Measurements from ENCODE around the gene PREP. TPM values are rescaled to one million over a fixed set of nuclear protein-coding genes. Genes with fewer than 3 reads are reported as not detected.

PREP gene
- polyA plus RNA-seq, 1 experiment, result 16.4 TPM

- no peak for DNase-seq (ENCODE audit: low read depth, low spot score)
- no peaks in the 10 kb centered on the region for H3K9me3 ChIP-seq (ENCODE audit: control insufficient read depth, insufficient read depth, low read length)
- no peaks in the 10 kb centered on the region for H3K27me3 ChIP-seq (ENCODE audit: control insufficient read depth, insufficient read depth, low read length)
- H3K4me3 ChIP-seq (ENCODE audit: low read depth, low read length), result no peak overlapping the region
- no peak for TF ChIP-seq CTCF (IDR thresholded peaks at IDR 0.05; ENCODE audit: low read depth, low read length)
- ChIA-PET CTCF (no interaction called here), POLR2A (no interaction called here)
- no peak overlapping the region for H3K27ac ChIP-seq (ENCODE audit: low read depth, low read length)
Observed at GRCh38 chr6:105278813-105279212, 124.1 kb downstream of the PREP start.

GRCh38 chr6:105278035-105278434 is 124.8 kb downstream of the PREP start:
- DNase-seq (ENCODE audit: low read depth, low spot score), result no peak
- Histone ChIP-seq H3K9me3 (ENCODE audit: control insufficient read depth, insufficient read depth, low read length) (no peaks in the 10 kb centered on the region), H3K4me3 (ENCODE audit: low read depth, low read length) (no peak overlapping the region), H3K27ac (ENCODE audit: low read depth, low read length) (no peak overlapping the region), H3K27me3 (ENCODE audit: control insufficient read depth, insufficient read depth, low read length) (no peaks in the 10 kb centered on the region)
- POLR2A ChIA-PET, result no interaction called here
- CTCF ChIA-PET, result no interaction called here
- no peak for TF ChIP-seq CTCF (IDR thresholded peaks at IDR 0.05; ENCODE audit: low read depth, low read length)

- no peaks in the 10 kb centered on the region for H3K27me3 ChIP-seq (ENCODE audit: control insufficient read depth, insufficient read depth, low read length)
- ChIA-PET POLR2A (no interaction called here), CTCF (interaction anchor here (1.0 kb wide), 1 partner anchor 9 kb away, joined by 4 read pairs; no protein-coding TSS in a partner anchor)
- TF ChIP-seq CTCF (IDR thresholded peaks at IDR 0.05; ENCODE audit: low read depth, low read length), result no peak
- no peak overlapping the region for H3K4me3 ChIP-seq (ENCODE audit: low read depth, low read length)
- H3K9me3 ChIP-seq (ENCODE audit: control insufficient read depth, insufficient read depth, low read length), result no peaks in the 10 kb centered on the region
- no peak overlapping the region for H3K27ac ChIP-seq (ENCODE audit: low read depth, low read length)
- no peak for DNase-seq (ENCODE audit: low read depth, low spot score)
Observed at GRCh38 chr6:105276374-105276773, 126.5 kb downstream of the PREP start.

- ChIA-PET POLR2A (no interaction called here), CTCF (interaction anchor here (1.0 kb wide), 1 partner anchor 9 kb away, joined by 4 read pairs; no protein-coding TSS in a partner anchor)
- H3K27ac ChIP-seq (ENCODE audit: low read depth, low read length), result no peak overlapping the region
- H3K9me3 ChIP-seq (ENCODE audit: control insufficient read depth, insufficient read depth, low read length), result no peaks in the 10 kb centered on the region
- no peaks in the 10 kb centered on the region for H3K27me3 ChIP-seq (ENCODE audit: control insufficient read depth, insufficient read depth, low read length)
- TF ChIP-seq CTCF (IDR thresholded peaks at IDR 0.05; ENCODE audit: low read depth, low read length), result no peak
- H3K4me3 ChIP-seq (ENCODE audit: low read depth, low read length), result no peak overlapping the region
- no peak for DNase-seq (ENCODE audit: low read depth, low spot score)
Observed at GRCh38 chr6:105275542-105275941, 127.3 kb downstream of the PREP start.

- no peak overlapping the region for H3K4me3 ChIP-seq (ENCODE audit: low read depth, low read length)
- H3K27me3 ChIP-seq (ENCODE audit: control insufficient read depth, insufficient read depth, low read length), result no peaks in the 10 kb centered on the region
- TF ChIP-seq CTCF (IDR thresholded peaks at IDR 0.05; ENCODE audit: low read depth, low read length), result no peak
- ChIA-PET CTCF (no interaction called here), POLR2A (no interaction called here)
- no peak for DNase-seq (ENCODE audit: low read depth, low spot score)
- H3K9me3 ChIP-seq (ENCODE audit: control insufficient read depth, insufficient read depth, low read length), result no peaks in the 10 kb centered on the region
- H3K27ac ChIP-seq (ENCODE audit: low read depth, low read length), result no peak overlapping the region
Observed at GRCh38 chr6:105274678-105275077, 128.2 kb downstream of the PREP start.
